CD4-positive, alpha-beta T cell treated with Interleukin-21 for 1 hour (primary cell): Measurements from ENCODE around the gene FOXF2.

Experiments
- DNase-seq: peaks from one replicate; pipeline ENCODE4 v3.0.0-alpha.2; 2020

Gene FOXF2

GRCh38 chr6:1415416-1416063 lies 26.2 kb downstream of the FOXF2 start:
- DNase-seq = no peak

- no peak for DNase-seq
Measured at GRCh38 chr6:1416191-1416760, 26.9 kb downstream of the FOXF2 start.

- no peak for DNase-seq
Measured at GRCh38 chr6:1416820-1417219, 27.4 kb downstream of the FOXF2 start.

- no peak for DNase-seq
Measured at GRCh38 chr6:1417718-1418117, 28.3 kb downstream of the FOXF2 start.

GRCh38 chr6:1418471-1419191 lies 29.3 kb downstream of the FOXF2 start:
- DNase-seq = no peak

GRCh38 chr6:1420382-1420781 lies 31.0 kb downstream of the FOXF2 start:
- no peak for DNase-seq

- no peak for DNase-seq
Measured at GRCh38 chr6:1422290-1422689, 32.9 kb downstream of the FOXF2 start.

- no peak for DNase-seq
Measured at GRCh38 chr6:1423578-1423977, 34.2 kb downstream of the FOXF2 start.

GRCh38 chr6:1424306-1424927 lies 35.0 kb downstream of the FOXF2 start:
- no peak for DNase-seq

GRCh38 chr6:1426416-1426815 lies 37.0 kb downstream of the FOXF2 start:
- DNase-seq = no peak

GRCh38 chr6:1435806-1436205 lies 46.4 kb downstream of the FOXF2 start:
- no peak for DNase-seq

- DNase-seq = peak; percentile 60
Measured at GRCh38 chr6:1436334-1437306, 47.2 kb downstream of the FOXF2 start.

GRCh38 chr6:1437553-1438406 lies 48.4 kb downstream of the FOXF2 start:
- DNase-seq = no peak

- DNase-seq = no peak
Measured at GRCh38 chr6:1438471-1438881, 49.1 kb downstream of the FOXF2 start.

GRCh38 chr6:1439349-1439748 lies 50.0 kb downstream of the FOXF2 start:
- DNase-seq = no peak

- no peak for DNase-seq
Measured at GRCh38 chr6:1442929-1443328, 53.6 kb downstream of the FOXF2 start.
